GM18858 (cell line): ENCODE results near the gene SOS1.
"Not testable (repeated sequence)": the region's sequence is repeated elsewhere in the genome, so short reads cannot be mapped to it uniquely, and the experiment has no call there.

Experiments used
- ATAC-seq: cut with Tn5 transposase; IDR thresholded peaks from one replicate; pipeline ENCODE4 v1.9.1; 2021; ENCODE audit not compliant: unreplicated experiment

SOS1 gene

DNA sequence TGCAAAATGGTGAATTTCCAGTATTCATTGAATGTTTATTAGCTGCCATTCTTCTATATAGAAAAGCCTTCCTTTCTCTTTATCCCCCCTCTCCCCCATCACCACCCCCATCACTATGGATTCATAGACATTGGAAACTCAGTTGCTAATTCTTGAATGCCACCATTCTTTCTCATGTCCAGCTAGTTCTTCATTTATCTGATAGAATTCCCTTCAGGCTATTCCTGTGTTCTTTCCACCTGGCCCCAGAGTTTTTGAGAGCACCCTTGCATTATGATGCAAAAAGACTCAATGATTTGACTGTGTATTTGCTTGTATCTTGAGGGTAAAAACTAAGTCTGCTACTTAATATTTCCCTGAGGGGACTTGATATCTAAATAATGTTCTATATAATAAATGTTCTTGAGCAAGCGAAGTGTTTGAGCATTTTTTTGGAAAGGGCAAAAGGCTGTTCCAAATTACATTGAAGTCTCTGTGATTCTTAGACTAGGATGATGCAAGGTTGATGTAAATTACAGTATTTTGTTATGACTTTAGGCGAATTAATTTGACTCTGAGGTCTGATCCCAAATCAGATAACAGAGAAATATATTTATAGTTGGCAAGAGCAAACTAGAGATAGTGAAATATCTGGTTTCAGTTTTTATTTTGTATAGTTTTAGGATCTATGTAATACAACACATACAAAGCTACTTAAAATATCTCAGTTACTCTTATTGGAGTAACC is 18.8 kb upstream of the SOS1 start:
- ATAC-seq = no peak

DNA sequence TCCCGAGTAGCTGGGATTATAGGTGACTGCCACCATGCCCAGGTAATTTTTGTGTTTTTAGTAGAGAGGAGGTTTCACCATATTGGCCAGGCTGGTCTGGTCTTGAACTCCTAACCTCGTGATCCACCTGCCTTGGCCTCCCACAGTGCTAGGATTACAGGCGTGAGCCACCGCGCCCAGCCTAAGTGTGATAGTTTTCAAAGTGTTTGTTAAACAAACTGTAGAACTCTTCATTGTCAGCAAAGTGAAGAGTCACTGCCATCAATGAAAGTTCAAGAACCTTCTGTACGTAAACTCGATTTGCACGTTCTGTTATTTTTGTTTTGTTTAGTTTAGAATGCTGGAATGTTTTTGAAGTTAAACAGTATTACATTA is 18.0 kb upstream of the SOS1 start:
- no peak for ATAC-seq

GRCh38 chr2:39138187-39138836 is 17.5 kb upstream of the SOS1 start:
- not testable (repeated sequence) for ATAC-seq

DNA sequence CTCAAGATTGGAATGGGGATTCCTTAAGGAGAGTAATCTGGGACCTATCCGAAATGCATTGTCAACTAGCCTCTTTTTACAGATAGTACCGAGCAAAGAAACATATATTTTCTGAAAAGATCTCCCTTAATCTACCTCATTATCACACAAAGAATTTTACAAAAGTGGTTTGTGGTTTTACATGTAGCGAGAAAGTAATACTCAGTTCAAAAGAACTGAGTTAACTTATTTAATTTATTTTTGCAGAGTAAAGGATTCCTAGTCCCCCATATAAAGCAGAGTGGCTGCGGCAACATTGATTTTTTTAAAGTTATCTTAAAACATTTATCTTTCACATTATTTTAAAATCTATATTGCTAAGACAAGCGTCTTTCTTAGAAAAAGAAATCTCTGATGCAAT is 15.9 kb upstream of the SOS1 start:
- no peak for ATAC-seq

DNA sequence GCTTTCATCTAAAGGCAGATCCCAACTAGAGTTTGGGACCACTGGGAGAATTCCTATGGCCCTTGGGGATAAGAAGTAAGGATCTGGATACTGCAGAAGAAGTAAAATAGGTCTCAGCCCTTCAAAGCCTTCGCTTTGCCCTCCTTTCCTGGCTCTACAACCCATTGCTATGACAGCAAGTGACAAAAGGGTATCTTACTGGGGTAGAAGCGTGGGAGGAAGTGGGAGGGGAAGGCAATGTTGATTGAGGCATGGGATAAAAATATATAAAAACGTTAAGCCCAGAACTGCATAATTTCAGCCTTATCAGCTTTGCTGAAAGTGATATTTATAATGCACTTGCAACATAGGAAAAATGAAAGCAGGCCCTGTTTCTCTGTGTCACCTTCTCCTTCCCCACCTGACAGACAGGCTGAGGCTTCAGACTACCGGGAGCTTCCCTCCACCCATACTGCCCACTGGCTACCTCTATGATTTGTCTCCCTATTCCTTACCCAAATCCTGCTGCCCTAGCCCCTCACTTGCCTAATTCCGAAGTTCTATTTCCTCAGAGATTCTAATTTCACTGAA is 14.9 kb upstream of the SOS1 start:
- no peak for ATAC-seq

GRCh38 chr2:39133215-39133851 is 12.5 kb upstream of the SOS1 start:
- no peak for ATAC-seq

DNA sequence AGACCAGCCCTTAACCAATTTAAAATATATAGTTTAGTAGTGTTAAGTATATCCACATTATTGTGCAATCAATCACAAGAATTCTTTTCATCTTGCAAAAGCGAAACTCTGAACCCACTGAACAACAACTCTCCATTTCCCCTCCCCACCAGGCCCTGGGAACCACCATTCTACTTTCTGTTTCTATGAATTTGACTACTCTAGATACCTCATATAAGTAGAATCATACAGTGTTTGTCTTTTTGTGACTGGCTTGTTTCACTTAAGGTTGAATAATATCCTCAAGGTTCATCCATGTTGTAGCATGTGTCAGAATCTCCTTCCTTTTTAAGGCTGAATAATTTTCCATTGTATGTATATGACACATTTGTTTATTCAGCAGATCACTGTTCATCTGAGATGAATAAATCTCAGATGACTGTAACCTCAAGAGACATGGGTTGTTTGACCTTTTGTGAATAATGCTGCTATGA is 8.1 kb upstream of the SOS1 start:
- peak; percentile 55 for ATAC-seq

DNA sequence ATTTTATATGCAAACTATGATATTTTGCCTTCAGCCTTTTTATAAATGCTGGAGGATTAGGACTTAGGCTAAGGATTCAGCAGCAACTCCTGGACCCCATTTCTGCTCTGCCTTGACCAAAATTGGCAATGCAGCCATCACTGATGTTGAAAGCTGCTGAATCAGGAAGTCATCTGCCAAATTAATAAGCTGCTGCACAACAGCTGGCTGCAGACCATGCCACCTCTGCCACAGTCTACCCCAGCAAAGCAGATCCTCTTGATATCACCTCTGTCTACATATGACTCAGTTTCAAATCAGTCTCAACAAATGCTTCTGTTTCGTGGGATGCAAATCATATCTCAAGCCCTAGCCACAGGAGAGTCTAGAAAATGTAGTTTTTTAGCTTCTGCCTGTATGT is 7.1 kb upstream of the SOS1 start:
- peak; percentile 47 for ATAC-seq

DNA sequence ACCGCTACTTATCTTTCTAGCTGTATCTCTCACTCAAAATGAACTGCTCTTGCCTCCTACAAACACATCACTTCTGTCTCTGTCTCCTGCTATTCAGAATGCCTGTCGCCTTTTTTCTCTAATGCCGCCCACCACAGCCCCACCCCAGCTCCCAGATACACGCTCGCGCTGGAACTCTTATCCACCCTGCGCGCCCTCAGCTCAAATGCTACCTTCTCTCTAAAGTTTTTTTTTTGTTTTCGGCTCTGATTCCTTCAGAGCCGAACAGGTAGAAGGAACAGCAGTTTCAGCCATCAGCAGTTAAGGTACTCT is 3.9 kb upstream of the SOS1 start:
- ATAC-seq = no peak

GRCh38 chr2:39124000-39124745 is 3.3 kb upstream of the SOS1 start:
- peak; percentile 49 for ATAC-seq

DNA sequence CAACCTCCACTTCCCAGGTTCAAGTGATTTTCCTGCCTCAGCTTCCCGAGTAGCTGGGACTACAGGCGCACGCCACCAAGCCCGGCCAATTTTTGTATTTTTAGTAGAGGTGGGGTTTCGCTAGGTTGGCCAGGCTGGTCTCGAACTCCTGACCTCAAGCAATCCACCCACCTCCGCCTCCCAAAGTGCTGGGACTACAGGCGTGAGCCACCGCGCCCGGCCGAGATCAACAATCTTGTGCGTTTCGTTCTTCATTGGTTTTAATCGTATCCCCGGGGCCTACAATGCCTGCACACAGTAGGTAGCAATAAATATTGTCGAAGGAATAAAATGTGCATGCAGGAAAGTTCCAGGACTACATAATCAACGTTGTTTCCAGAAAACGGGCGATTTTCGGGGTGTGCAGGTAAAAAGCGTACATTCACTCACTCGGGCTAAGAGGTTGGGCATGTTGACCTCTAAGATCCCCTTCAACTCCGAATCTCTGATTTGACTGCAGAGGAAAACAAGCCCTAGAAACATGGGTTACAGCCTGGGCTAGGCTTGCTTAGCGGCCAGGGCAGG is 2.7 kb upstream of the SOS1 start:
- no peak for ATAC-seq

DNA sequence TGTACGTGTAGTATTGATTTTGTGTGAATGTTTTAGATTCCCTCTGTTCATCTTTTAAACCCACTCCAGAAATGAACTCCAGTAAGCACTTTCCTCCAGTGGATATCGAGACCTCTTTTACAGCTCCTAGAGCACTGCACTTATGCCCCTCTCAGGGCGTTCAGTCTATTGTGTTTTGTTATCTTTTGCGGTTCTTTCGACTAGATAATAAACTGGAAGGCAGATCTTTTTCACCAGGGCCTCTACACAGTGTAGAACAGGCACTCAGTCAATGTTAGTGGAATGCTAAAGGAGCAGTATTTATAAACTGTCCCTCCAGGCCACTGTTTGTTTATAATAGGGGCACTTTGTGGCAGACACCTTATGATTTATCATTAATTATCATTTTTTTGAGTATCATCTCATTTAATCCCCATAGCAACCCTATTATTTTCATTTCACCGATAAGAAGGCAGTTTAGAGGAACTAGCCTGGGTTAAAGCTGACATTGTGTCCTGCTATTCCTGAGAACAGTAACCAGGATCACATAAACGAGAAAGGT is 742 bp upstream of the SOS1 start:
- no peak for ATAC-seq

DNA sequence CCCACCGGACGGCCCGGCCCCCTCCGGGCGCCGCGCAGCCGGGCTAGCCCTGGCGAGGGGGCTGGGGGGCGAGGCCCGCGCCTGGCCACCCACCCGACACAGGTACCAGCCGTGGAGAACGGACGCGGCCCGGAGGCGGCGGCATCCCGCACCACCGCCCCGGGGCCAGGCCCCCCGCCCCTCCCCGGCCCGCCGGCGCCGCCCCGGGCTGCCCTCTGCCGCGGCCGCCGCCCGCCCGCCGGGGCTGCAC is 405 bp downstream of the SOS1 start:
- ATAC-seq = no peak

DNA sequence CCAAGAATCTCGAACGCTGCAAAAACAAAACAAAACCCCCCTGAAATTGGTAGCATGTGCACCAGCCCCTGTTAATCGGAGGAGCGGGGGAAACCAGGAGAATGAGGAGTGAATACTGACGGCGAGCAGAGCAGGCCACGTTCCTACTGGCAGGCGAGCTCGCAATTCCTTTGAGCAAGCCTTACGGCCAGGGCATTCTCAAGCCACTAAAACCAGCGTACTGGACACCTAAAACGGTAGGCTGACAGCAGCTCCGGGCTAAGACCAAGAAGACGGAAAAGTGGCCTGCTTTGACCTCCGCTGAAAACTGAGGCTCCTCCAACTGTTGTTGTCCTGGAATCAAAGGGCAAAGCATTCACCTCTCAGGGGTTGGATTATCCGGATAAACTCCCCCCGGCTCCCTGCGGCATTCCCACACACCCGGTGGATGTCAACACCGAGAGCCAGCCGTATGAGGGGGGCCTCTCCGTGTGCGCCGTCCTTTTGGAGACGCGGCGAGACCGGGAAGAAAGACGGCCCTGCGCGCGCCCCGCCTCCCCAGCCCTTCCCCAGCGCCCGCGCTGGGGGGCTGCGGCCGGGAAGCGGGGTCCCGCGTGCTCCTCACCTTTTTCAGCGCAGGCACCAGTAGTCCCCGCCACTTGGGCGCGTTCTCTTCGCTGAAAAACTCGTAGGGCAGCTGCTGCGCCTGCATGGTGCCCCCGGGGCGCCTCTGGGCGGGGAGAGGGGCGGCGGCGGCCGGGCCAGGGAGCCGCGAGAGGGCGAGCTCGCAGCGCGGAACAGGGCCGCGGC is 925 bp downstream of the SOS1 start:
- ATAC-seq = peak; percentile 23

DNA sequence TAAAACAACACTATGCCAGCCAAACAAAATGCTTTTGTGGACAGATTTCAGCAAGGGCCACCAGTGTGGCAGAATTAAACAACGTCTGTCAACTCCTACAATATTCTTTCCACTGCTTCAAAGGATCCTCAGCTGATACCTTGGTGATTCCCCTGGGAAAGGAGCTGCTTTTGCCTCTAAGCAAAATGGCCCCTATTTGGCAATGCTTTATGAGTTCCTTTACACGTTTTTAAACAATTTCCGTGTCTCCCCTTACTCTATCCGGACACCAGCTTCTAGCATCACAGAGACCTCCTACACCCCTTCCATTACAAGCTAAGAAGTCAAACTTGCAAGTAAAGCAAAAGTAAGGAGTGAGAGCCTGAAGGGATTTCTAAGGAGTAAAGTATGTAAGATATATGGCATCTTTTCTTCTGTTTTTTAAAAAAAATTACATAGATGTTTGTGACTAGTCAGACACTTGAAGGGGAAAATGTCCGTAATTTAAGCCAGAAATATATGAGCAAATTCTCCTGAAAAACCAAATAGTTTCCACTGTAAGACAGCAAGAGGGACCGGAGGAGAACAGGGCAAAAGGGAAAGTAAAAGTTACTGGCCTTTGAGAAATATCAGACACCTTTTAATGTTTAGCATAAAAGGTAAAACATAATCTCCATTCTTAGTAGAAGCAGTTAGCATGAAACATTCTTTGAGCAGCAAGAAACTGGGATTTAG is 1.9 kb downstream of the SOS1 start:
- no peak for ATAC-seq

- no peak for ATAC-seq
Observed at GRCh38 chr2:39115556-39115955, 5.3 kb downstream of the SOS1 start.

DNA sequence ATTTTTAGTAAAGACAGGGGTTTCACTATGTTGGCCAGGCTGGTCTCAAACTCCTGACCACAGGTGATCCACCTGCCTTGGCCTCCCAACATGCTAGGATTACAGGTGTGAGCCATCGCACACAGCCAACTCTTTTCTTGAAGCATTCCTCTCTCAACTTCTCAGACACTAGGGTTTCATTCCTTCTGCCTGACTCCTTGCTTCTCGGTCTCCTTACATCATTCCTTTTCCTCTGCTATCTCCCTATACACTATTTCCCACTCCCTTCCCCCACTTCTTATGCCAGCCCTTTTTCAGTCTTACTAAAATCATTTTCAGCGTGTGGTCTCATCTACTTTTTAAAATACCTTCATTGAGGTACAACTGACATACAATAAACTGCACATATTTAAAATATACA is 6.1 kb downstream of the SOS1 start:
- ATAC-seq = no peak

DNA sequence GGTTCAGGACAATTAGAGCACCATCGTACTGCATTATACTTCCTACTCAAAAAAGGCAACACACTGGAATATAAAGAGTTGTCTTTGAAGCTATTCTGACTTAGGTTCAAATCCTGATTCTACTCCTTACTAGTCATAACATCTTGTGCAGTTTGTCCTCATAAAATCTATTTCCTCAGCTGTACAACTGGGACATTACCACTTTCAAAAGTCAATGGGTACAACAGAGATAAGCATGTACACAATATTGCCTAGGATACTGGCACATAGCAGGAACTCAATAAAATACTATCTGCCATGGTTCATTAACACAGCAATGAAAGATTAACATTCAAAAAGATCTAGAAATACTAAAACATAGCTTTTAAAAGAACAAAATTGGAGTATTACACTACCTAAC is 11.3 kb downstream of the SOS1 start:
- no peak for ATAC-seq

GRCh38 chr2:39108377-39108776 is 12.5 kb downstream of the SOS1 start:
- ATAC-seq = no peak
